MM.1S (cell line): ENCODE results near the gene C2orf42.
"Not testable (repeated sequence)": the region's sequence is repeated elsewhere in the genome, so short reads cannot be mapped to it uniquely, and the experiment has no call there.

Experiments used
- DNase-seq: peaks from one replicate; pipeline ENCODE4 v3.0.0-alpha.2; 2015
- H2AFZ ChIP-seq: fragments of 300-600 bp; sonication (generic); 2 replicates; pipeline ENCODE4 v1.6.0; 2016; ENCODE audit warnings: antibody characterized with exemption, low read length
- H3F3A ChIP-seq: fragments of 300-600 bp; sonication (generic); 2 replicates; pipeline ENCODE4 v1.6.1; 2016; ENCODE audit warnings: mild to moderate bottlenecking, antibody characterized with exemption, low read length, moderate library complexity, mixed read lengths; ENCODE audit not compliant: insufficient read depth
- H3K27ac ChIP-seq: fragments of 300-600 bp; sonication (generic); 2 replicates; pipeline ENCODE4 v1.5.1; 2016; ENCODE audit warnings: mild to moderate bottlenecking, low read length
- H3K27me3 ChIP-seq: fragments of 300-600 bp; sonication (generic); replicated peaks from 2 replicates; pipeline ENCODE4 v1.6.0; 2016; ENCODE audit warnings: low read length; ENCODE audit not compliant: insufficient read depth
- H3K36me3 ChIP-seq: fragments of 300-600 bp; sonication (generic); replicated peaks from 2 replicates; pipeline ENCODE4 v1.6.1; 2016; ENCODE audit warnings: mild to moderate bottlenecking, low read length, mixed read lengths; ENCODE audit not compliant: insufficient read depth
- H3K4me1 ChIP-seq: fragments of 300-600 bp; sonication (generic); 2 replicates; pipeline ENCODE4 v1.6.1; 2016; ENCODE audit warnings: low read length, mixed read lengths
- H3K4me2 ChIP-seq: fragments of 300-600 bp; sonication (generic); 2 replicates; pipeline ENCODE4 v1.6.0; 2016; ENCODE audit warnings: low read depth, low read length
- H3K4me3 ChIP-seq: fragments of 300-600 bp; sonication (generic); 2 replicates; pipeline ENCODE4 v1.5.1; 2016; ENCODE audit warnings: low read length, mixed read lengths
- H3K79me2 ChIP-seq: fragments of 300-600 bp; sonication (generic); 2 replicates; pipeline ENCODE4 v1.6.1; 2016; ENCODE audit warnings: mixed run types, low read length, mixed read lengths
- H3K9ac ChIP-seq: fragments of 300-600 bp; sonication (generic); 2 replicates; pipeline ENCODE4 v1.6.1; 2016; ENCODE audit warnings: low read length, mixed read lengths
- H3K9me2 ChIP-seq: fragments of 300-600 bp; sonication (generic); replicated peaks from 2 replicates; pipeline ENCODE4 v1.6.1; 2016; ENCODE audit warnings: mild to moderate bottlenecking, low read length, mixed read lengths; ENCODE audit not compliant: insufficient read depth
- H3K9me3 ChIP-seq: fragments of 300-600 bp; sonication (generic); replicated peaks from 2 replicates; pipeline ENCODE4 v1.6.1; 2016; ENCODE audit warnings: mild to moderate bottlenecking, low read length, mixed read lengths; ENCODE audit not compliant: insufficient read depth
- H4K20me1 ChIP-seq: fragments of 300-600 bp; sonication (generic); 2 replicates; pipeline ENCODE4 v1.6.1; 2016; ENCODE audit warnings: mild to moderate bottlenecking, low read length, moderate library complexity, mixed read lengths; ENCODE audit not compliant: insufficient read depth
- EZH2 ChIP-seq: fragments of 300-600 bp; sonication (generic); optimal IDR thresholded peaks from 2 replicates; pipeline ENCODE3; 2017; ENCODE audit warnings: low read depth, mild to moderate bottlenecking, antibody characterized with exemption, low read length, mixed read lengths
- EZH2phosphoT487 ChIP-seq: fragments of 300-600 bp; sonication (generic); IDR thresholded peaks from 2 replicates; pipeline ENCODE4 v1.6.1; 2018; ENCODE audit warnings: antibody characterized with exemption, low read length
- TF ChIP-seq, protein P1 (sequence below): fragments of 300-600 bp; sonication (generic); IDR thresholded peaks from 2 replicates; pipeline ENCODE4 v1.5.1; 2016; ENCODE audit warnings: antibody characterized with exemption, low read length, mixed read lengths

The C2orf42 gene

DNA sequence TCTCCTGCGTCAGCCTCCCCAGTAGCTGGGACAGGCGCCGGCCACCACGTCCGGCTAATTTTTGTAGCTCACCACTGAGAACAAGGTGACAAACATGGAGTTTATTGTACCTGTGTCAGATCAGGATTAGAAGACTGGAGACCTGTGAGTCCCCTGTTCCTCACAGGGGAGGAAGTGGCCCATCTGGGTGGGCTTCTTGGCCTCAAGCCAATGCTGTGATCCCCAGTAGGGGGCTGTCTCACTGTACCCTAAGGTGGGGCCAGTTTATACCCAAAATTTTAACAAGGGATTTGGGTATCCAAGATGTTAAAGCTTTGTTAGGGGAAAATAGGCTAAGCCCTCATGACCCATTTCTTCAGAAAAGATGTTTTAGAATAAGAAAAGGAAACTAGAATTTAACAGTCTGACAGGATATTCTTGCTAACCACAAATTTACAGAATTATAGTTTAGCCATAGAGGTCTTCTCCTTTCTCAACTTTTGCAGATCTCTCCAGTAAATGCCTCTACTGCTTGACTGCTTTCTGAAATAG, 87.2 kb downstream of the C2orf42 start:
- 0 out of 2 replicates have a peak overlapping the region, but pooled peaks have one; percentile 7 for H3K9ac ChIP-seq

DNA sequence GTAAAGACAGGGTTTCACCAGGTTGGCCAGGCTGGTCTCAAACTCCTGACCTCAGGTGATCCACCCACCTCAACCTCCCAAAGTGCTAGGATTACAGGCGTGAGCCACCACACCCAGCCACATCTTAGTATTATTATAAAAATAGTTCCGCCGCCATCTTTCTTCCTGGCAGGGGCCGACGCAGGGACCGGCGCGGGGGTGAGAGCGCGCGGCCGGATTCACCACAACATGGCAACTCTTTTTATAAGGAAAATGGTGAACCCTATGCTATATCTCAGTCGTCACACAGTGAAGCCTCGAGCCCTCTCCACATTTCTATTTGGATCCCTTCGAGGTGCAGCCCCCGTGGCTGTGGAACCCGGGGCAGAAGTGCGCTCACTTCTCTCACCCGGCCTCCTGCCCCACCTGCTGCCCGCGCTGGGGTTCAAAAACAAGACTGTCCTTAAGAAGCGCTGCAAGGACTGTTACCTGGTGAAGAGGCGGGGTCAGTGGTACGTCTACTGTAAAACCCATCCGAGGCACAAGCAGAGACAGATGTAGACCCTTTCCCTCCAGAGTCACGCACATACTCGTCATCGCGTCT, 88.4 kb downstream of the C2orf42 start:
- not testable (repeated sequence) for H3K27me3 ChIP-seq, H3K9me3 ChIP-seq, DNase-seq, H4K20me1 ChIP-seq, H3K9ac ChIP-seq, H3K4me3 ChIP-seq, H3K9me2 ChIP-seq, H3K4me2 ChIP-seq, H2AFZ ChIP-seq, H3K79me2 ChIP-seq, H3K27ac ChIP-seq, H3K36me3 ChIP-seq, H3F3A ChIP-seq
- peaks cover 16% of the 10 kb centered on the region for H3K4me1 ChIP-seq

More for the DNA sequence above, 87.2 kb downstream of the C2orf42 start:
- Histone ChIP-seq H2AFZ (peak overlapping the region; percentile 56), H3K4me1 (peaks cover 24% of the 10 kb centered on the region), H3F3A (peaks cover 14% of the 10 kb centered on the region), H4K20me1 (no peaks in the 10 kb centered on the region), H3K79me2 (no peaks in the 10 kb centered on the region), H3K9me2 (no peaks in the 10 kb centered on the region), H3K4me3 (no peak overlapping the region), H3K9me3 (no peaks in the 10 kb centered on the region), H3K36me3 (no peaks in the 10 kb centered on the region), H3K27me3 (no peaks in the 10 kb centered on the region), H3K4me2 (peak overlapping the region; percentile 26; the same call in 1 of the 2 replicates), H3K27ac (peak overlapping the region; percentile 11; the same call in 1 of the 2 replicates)
- TF ChIP-seq, protein P1, sequence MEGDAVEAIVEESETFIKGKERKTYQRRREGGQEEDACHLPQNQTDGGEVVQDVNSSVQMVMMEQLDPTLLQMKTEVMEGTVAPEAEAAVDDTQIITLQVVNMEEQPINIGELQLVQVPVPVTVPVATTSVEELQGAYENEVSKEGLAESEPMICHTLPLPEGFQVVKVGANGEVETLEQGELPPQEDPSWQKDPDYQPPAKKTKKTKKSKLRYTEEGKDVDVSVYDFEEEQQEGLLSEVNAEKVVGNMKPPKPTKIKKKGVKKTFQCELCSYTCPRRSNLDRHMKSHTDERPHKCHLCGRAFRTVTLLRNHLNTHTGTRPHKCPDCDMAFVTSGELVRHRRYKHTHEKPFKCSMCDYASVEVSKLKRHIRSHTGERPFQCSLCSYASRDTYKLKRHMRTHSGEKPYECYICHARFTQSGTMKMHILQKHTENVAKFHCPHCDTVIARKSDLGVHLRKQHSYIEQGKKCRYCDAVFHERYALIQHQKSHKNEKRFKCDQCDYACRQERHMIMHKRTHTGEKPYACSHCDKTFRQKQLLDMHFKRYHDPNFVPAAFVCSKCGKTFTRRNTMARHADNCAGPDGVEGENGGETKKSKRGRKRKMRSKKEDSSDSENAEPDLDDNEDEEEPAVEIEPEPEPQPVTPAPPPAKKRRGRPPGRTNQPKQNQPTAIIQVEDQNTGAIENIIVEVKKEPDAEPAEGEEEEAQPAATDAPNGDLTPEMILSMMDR, result no peak
- DNase-seq, result peak; percentile 12

DNA sequence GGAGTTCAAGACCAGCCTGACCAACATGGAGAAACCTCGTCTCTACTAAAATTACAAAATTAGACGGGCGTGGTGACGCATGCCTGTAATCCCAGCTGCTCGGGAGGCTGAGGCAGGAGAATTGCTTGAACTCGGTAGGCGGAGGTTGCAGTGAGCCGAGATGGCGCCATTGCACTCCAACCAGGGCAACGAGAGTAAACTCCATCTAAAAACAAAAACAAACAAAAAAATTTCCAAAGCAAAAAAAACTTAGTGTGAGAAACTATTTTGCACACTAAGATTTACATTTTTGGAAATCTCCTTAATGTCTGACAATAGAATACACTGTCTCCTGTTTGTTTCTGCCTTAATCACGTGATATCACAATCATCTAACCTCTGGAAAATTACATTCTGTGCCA, 89.1 kb downstream of the C2orf42 start:
- peaks cover 16% of the 10 kb centered on the region for H3K4me1 ChIP-seq
- H2AFZ ChIP-seq, DNase-seq, H3K27ac ChIP-seq, H3K36me3 ChIP-seq, H3K4me3 ChIP-seq, H3K9me2 ChIP-seq, H3K4me2 ChIP-seq, H4K20me1 ChIP-seq, H3K27me3 ChIP-seq, H3K79me2 ChIP-seq, H3K9me3 ChIP-seq, H3K9ac ChIP-seq, H3F3A ChIP-seq: not testable (repeated sequence)

DNA sequence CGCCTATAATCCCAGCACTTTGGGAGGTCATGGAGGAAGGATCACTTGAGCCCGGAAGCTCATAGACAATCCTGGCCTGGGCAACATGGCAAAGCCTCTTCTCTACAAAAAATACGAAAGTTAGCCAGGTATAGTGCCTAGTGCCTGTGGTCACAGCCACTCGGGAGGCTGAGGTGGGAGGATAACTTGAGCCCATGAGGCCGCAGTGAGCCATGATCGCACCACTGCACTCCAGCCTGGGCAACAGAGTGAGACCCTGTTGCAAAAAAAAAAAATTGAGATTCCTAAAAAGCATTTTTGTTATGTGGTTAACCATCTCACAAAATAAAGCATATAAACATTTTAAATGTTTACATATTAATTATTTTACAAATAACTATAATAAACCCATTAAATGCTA, 89.6 kb downstream of the C2orf42 start:
- Histone ChIP-seq H3K9me3 (no peaks in the 10 kb centered on the region), H2AFZ (no peak overlapping the region), H3F3A (peaks cover 6% of the 10 kb centered on the region; the same call in 1 of the 2 replicates), H3K9me2 (no peaks in the 10 kb centered on the region), H3K9ac (no peak overlapping the region), H3K4me2 (no peak overlapping the region), H3K4me1 (peaks cover 16% of the 10 kb centered on the region), H3K4me3 (no peak overlapping the region), H3K27ac (no peak overlapping the region), H3K36me3 (no peaks in the 10 kb centered on the region), H3K79me2 (no peaks in the 10 kb centered on the region), H4K20me1 (no peaks in the 10 kb centered on the region), H3K27me3 (no peaks in the 10 kb centered on the region)
- TF ChIP-seq EZH2 (no peak), EZH2phosphoT487 (no peak)
- TF ChIP-seq, protein P1, result no peak
- no peak for DNase-seq
